Glomerular visceral epithelial cell (primary cell): ENCODE results near the gene CAMK1D.

Experiments used
- DNase-seq: peaks from one replicate; pipeline ENCODE4 v3.0.0-alpha.2; 2016; ENCODE audit errors: extremely low spot score

CAMK1D gene

DNA sequence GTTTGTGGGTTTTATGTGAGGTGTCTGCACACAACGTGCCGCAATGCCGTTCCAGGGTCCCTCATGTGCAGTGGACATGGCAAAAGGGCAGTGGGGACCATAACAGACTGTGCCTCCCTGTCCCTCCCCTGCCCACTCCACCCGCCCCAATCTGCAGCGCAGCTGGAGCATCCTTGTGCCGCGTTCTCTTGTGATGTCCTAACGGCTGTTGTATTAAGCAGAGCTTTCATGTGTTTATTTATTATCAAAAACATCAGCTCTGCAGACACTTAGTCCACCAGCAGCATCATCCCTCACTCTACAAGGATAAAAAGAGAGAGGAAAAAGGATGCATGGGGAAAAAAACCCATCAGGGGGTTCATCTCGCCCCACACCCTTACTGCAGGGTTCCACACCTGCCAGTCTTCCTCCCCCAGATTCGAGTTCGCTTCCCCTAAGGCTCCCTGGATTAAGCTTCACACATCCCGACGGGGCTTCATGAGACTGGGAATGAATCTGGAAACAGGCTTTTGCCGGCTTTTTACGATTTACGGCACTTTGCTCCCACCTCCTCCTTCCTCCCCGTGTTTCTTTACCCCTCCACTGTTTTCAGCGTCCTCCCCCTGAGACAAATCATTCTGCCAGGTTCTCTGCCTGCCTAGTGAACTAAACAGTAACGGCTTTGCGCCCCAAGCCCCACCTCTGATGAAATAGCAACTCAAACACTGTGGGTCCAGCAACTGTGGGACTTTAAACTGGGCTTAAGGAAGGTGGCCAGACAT, 301.4 kb downstream of the CAMK1D start:
- DNase-seq: no peak

DNA sequence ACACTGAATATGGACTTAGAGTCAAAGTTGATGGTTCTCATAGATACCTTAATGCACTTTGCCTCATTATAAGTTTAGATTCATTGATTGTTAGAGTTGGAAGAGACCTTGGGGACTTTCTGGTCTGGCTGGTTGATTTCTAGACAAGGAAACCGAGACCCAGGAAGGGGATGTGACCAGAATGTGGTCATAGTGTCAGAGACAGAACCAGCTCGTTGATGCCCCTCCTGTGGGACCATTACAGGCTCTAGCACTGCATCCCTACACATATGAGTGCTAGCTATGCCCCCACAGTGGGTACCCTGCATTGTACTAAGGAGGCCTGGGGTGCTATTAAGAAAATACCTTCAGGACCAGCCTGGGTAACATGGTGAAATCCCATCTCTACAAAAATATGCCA, 306.6 kb downstream of the CAMK1D start:
- DNase-seq: no peak

DNA sequence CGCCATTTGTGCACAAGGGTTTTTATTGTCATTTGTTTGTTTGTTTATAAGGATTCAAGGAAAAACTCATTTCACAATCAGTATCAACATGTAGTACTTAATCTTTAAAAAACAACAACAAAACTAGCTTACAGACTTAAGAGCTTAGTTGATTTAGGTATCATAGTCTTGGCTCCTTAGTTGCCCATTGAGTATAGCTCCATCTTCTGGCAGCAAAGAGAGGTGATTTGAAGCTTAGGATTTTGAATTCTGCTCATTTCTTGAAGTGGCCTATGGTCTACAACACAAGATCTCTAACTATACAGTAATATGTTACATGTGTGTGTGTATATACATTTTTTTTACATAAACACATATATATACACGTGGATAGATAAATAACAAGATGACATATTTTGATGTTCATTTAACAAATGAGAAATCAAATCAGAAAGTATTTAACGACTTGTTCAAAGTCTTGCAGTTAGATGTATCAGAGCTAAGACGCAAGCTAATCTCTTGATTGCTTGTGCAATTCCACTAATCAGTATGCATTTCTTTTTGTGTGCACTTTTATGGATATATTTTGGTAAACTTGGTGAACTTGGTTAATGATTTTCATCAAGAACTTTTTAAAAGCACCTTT, 307.3 kb downstream of the CAMK1D start:
- DNase-seq: peak; percentile 57

- no peak for DNase-seq
These were observed 308.1 kb downstream of the CAMK1D start for GRCh38 chr10:12657489-12657888.

DNA sequence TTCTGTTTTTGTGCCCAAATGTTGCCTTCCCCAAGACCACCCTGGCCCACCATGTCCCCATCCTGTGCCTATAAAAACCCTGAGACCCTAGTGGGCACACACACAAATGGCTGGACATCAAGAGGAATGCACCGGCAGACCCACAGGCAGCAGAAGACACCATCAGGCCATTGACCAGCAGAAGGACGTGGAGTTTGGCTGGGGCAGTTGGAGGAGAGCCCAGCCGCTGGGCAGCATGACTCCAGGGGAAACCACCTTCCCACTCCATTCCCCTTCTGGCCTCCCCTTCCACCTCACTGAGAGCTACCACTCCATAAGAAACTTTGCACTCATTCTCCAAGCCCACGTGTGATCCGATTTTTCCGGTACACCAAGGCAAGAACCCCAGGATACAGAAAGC, 309.2 kb downstream of the CAMK1D start:
- no peak for DNase-seq

GRCh38 chr10:12659706-12660105, 310.4 kb downstream of the CAMK1D start:
- DNase-seq: no peak

DNA sequence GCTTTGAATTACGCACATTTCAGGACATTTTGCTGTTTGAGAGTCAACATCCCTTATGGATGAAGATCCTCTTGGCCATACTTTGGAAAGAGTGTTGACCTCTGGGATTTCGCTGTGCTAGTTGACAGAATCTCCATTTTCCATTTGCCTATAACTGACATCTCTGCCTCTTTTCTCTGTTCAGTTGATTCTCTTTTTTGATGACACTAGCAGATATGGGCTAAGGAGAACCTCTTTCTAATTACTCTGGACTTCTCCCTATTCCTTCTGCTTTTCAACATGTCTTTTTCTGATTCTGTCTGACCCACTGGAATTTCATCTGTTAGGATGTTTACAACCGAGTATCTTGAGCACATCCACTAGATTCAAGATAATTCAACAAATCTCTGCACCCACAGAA, 311.5 kb downstream of the CAMK1D start:
- no peak for DNase-seq

DNA sequence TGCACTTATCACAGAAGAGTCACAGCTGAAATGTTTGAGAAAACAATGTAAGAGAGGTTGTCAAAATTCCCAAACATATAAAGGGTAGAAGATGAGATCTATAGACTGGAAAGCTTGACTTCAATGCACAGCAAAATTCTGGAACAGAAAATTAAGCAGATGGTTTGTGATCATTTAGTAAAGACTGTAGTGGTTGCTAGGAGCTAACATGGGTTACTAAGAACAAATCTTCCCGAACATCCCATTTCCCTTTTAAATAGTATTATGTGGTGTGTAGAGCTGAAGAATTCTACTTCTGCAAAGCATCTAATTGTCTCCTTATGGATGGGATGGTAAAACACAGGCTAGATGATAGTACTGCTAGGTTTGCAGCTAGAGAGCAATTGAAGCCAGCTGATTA, 312.3 kb downstream of the CAMK1D start:
- no peak for DNase-seq

DNA sequence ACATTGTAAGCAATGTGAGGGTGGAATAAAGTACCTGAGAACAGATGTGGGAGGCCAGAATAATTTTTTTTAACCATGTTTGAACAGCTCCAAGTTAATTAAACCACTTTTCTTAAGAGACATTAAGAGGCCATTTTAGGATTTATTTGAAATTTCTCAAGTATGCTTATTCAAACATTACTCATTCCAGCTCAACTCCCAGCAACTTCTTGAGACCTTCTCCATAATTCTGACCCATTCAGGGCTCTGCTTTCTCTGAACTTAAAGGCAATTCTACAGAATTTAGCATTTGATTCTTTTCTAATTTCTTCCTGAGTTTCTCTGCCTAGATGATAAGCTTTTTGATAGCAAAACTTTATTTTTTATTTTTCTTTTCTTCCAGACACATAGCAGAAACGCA, 314.5 kb downstream of the CAMK1D start:
- DNase-seq: no peak

DNA sequence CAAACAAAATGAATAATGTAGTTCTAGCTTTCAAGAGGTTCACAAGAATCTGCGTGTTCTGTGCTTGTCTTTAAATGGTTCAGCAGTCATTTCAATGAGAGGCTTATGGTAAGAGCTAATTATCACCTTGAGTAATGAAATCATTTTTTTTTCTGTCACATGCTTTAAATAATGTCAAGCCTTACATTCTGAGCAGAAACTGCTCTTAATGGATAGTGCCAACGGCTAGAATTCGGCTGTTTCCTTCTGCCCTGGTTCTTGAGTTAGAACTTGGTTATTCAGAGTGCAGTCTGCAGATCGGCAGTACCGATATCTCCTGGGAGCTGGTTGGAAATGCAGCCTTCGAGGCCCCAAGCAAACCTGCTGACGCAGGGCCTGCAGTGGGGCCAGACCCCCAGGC, 316.2 kb downstream of the CAMK1D start:
- DNase-seq: no peak

- no peak for DNase-seq
These were observed 317.7 kb downstream of the CAMK1D start for GRCh38 chr10:12667052-12667451.

DNA sequence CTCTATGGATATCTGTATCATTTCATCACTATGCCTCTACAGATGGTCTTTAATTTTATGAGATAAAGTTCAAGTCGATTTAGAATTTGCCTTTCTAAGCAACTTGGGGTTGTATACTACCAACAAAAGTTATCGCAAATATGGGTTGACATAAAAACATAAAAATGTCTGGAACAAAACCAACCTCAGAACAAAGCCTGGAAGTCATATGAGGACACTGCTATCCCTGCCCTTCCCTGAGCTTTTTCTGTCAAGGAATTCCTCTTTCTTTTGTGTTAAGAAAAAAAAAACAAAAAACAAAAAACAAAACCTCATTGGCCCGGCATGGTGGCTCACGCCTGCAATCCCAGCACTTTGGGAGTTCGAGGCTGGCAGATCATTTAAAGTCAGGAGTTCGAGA, 319.3 kb downstream of the CAMK1D start:
- DNase-seq: no peak

- no peak for DNase-seq
These were observed 320.7 kb downstream of the CAMK1D start for GRCh38 chr10:12670004-12670403.

DNA sequence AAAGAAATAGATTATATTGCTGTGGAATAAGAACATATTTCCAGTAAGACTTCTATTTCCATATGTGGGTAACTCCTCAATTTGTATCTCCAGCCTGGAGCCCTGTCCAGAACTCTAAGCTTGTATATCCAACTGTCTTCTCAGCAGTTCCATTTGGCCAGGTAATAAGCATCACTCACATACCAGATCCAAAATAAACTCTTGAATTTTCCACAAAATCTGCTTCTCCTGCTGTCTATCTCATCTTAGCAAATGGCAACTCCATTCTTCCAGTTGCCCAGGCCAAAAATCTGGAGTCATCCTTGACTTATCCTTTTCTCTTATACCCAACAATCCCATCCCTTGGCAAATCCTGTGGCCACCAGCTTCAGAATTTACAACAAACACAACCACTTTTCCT, 325.8 kb downstream of the CAMK1D start:
- DNase-seq: no peak

DNA sequence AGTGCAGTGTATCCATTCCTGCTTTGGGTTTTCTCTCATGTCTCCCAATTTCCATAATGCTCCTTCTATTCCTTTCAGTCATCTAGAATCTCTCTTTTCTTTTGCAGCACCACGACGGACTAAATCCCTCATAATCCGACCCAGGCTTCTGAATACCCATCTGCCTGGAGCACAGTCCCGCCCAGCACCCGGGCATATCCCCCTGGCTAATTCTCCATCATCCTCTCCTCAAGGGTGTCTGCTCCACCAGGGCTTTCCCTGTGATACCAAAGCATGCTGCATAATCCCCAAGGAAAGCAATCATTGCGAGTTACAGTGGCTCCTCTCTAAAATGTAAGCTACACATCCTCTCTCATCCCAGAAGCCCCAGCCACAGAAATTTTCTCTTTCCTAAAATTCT, 330.3 kb downstream of the CAMK1D start:
- no peak for DNase-seq

GRCh38 chr10:12681252-12681651, 331.9 kb downstream of the CAMK1D start:
- no peak for DNase-seq

DNA sequence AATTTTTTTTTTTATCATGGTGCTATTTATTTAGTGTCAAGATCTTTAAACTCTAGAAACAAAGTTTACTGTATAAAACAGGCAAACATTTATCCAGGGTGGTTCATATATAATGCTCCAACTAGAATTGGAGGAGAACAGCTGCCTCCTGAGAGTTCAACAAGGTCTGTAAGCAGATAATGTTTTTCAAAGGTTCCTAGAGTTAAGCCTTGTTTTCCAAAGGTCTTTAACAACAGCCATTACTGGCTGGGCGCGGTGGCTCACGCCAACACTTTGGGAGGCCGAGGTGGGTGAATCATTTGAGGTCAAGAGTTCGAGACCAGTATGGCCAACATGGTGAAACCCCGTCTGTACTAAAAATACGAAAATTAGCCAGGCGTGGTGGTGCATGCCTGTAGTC, 335.4 kb downstream of the CAMK1D start:
- no peak for DNase-seq

- DNase-seq: no peak
These were observed 336.1 kb downstream of the CAMK1D start for GRCh38 chr10:12685261-12686058.

DNA sequence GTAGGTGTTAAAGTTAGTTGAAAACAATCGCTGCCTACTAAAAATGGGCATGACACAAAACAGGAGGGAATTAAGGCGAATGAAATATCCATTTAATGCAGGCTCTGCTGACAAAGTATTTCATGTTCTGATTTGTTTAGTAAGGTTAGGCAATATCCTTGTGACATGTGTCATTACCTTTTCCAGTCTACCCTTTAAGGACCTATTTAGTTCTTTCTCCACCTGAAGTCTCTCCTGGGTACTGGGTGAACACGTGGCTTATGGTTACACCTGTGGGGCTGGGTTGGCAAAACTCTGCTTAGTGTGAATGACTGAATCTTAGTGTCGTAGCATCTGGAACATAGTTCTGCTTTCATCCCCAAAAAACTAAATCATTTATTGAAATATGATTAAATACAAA, 338.6 kb downstream of the CAMK1D start:
- no peak for DNase-seq

DNA sequence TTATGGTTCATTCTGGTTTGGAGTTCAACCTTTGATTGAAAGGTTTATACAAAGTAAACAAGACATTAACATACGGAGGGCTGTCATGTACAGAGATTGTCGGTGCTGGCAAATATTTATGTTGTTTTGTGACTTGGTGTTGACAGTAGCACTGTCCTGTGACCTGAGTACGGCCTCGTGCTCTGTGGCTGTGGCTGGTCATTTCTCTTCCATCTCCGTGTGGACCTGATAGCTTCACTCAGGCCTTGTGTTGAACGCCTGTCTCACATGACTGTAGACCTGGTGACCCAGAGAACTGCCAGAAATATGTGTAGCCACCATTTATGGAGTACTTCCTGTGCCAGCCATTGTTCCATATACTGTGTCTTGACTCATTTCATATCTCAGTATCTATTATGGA, 340.5 kb downstream of the CAMK1D start:
- no peak for DNase-seq

DNA sequence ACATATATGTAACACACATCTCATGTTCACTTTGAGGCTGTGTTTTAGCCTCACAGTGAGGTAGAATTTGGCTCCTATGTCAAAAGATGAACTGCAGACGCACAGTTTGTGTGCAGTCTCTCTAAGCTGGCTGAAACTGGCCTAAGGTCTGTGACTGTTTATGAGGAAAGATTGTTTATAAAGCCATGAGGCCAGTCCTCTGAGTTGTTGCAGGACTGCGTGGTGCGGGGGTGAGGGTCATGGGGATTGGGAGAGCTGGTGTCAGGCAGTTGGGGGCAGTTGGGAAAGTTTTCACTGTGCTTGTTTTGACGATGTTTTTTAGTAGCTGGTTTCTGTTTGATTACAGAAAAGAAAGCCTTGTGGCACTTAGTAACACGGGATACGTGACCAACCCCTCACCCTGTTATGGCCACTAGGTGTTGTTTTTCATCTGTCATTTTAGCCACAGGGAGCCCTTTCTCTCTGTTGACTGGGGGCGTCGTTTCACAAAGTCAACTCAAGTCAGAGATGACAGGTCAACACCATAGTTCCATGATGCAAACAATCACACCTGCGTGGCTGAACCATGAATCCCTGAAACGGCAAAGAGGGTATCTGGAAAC, 341.3 kb downstream of the CAMK1D start:
- DNase-seq: no peak

DNA sequence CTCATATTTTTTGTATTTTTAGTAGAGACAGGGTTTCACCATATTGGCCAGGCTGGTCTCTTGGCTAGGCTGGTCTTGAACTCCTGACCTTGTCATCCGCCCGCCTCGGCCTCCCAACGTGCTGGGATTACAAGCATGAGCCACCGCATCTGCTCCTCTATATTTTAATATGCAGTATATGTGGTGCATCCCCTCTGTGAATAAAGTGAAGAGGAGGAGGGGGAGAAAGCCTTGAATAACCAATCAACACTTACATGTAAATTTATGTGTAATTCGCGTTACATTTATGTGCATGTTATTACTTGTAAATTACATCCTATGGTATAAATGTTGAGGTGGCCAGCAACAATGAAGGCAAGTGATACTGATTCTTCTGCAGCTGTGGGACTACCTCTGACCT, 342.2 kb downstream of the CAMK1D start:
- no peak for DNase-seq

DNA sequence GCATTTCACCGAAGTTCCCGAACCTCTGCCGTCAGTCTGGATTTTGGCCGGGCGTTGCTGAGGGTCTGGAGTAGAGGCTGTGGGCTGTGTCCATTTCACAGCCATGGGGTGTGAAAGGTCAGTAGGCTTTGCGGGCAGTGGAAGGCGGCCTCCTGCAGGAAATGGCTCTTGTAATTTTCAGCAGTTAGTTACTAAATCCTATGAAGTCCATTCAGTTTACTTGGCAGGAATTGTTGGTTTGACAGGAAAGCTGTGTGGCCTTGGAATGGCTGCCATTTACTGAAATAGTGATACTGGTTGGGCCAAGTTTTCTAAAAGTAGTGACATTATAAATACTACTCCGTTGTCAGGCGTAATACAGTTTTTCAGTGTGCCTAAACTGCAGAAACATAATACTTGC, 348.4 kb downstream of the CAMK1D start:
- no peak for DNase-seq
